ENCODE measurements around the gene VWA3B. TPM values are rescaled to one million over a fixed set of nuclear protein-coding genes. Genes with fewer than 3 reads are reported as not detected.
"Not testable (repeated sequence)": the region's sequence is repeated elsewhere in the genome, so short reads cannot be mapped to it uniquely, and the experiment has no call there.

VWA3B gene
- total RNA-seq, 1 donor from 2014 or later, result not detected

- Histone ChIP-seq H3K4me3 (ENCODE audit: low read depth, low read length) (no peak overlapping the region), H3K36me3 (ENCODE audit: control insufficient read depth, insufficient read depth, low read length) (no peaks in the 10 kb centered on the region), H3K27me3 (ENCODE audit: control insufficient read depth, insufficient read depth, low read length) (no peaks in the 10 kb centered on the region)
- DNase-seq (ENCODE audit: low read depth), result no peak
- TF ChIP-seq, protein P1, sequence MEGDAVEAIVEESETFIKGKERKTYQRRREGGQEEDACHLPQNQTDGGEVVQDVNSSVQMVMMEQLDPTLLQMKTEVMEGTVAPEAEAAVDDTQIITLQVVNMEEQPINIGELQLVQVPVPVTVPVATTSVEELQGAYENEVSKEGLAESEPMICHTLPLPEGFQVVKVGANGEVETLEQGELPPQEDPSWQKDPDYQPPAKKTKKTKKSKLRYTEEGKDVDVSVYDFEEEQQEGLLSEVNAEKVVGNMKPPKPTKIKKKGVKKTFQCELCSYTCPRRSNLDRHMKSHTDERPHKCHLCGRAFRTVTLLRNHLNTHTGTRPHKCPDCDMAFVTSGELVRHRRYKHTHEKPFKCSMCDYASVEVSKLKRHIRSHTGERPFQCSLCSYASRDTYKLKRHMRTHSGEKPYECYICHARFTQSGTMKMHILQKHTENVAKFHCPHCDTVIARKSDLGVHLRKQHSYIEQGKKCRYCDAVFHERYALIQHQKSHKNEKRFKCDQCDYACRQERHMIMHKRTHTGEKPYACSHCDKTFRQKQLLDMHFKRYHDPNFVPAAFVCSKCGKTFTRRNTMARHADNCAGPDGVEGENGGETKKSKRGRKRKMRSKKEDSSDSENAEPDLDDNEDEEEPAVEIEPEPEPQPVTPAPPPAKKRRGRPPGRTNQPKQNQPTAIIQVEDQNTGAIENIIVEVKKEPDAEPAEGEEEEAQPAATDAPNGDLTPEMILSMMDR (IDR thresholded peaks at IDR 0.05; ENCODE audit: insufficient read depth, low read length, severe bottlenecking), result no peak
- no peak for FAIRE-seq
These were observed 43.9 kb upstream of the VWA3B start for GRCh38 chr2:98043101-98043500.

GRCh38 chr2:98044730-98045129 is 42.2 kb upstream of the VWA3B start:
- not testable (repeated sequence) for FAIRE-seq; H3K27me3 ChIP-seq (ENCODE audit: control insufficient read depth, insufficient read depth, low read length); H3K4me3 ChIP-seq (ENCODE audit: low read depth, low read length); H3K36me3 ChIP-seq (ENCODE audit: control insufficient read depth, insufficient read depth, low read length); DNase-seq (ENCODE audit: low read depth)

DNA sequence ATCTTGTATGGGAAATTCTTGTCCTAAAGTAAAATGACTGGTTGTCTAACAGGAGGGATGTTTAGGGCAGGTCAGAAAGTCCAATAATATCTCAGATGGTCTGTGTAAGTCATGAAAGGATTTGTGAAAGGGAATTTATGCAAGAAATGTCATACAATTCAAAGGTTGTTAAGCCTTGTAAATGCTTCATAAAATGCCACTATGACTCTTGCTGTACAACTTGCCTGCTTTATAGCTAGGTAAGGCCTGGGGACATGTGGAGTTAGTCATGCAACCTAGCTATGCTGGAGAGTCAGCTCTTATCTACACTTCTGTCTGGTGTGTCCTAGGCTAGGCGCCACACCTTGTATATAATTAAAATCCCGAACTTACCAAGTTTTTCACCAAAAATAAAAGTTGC is 36.9 kb upstream of the VWA3B start:
- FAIRE-seq (no peak), DNase-seq (ENCODE audit: low read depth) (peak; percentile 60)
- Histone ChIP-seq H3K27me3 (ENCODE audit: control insufficient read depth, insufficient read depth, low read length) (no peaks in the 10 kb centered on the region), H3K4me3 (ENCODE audit: low read depth, low read length) (no peak overlapping the region), H3K36me3 (ENCODE audit: control insufficient read depth, insufficient read depth, low read length) (no peaks in the 10 kb centered on the region)
- TF ChIP-seq, protein P1 (IDR thresholded peaks at IDR 0.05; ENCODE audit: insufficient read depth, low read length, severe bottlenecking), result no peak

DNA sequence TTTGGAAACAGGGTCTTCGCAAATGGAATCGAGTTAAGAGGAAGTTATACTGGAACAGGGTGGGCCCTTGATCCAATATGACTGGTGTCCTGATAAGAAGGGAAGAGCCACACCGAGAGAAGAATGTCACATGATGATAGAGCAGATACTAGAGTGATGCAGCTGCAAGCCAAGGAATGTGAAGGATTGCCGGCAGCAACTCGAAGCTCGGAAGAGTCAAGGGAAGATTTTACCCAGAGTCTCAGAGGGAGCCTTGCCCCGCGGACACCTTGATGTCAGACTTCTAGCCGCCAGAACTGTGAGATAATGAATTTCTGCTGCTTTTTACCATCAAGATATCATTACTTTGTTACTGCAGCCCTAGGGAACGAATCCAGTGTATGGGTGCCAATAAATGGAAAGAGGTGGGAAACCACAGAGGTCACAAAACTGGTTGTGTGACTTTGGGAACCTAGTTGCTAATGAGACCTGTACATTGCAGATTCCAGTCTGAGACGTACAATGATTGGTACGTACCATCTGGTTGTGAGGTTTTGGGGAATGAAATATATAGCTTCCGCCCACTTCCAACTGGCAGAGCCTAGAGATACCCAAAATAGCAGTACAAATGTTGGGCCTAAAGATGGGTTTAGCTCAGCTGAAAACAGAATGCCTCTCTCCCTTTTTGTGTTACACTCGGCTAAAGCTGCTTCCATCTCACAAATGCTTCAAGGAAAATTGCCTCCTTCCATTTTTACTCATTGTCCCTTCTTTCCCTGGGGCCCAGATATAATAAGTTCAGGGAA is 28.6 kb upstream of the VWA3B start:
- DNase-seq (ENCODE audit: low read depth) (no peak), FAIRE-seq (no peak)
- TF ChIP-seq, protein P1 (IDR thresholded peaks at IDR 0.05; ENCODE audit: insufficient read depth, low read length, severe bottlenecking), result no peak
- Histone ChIP-seq H3K36me3 (ENCODE audit: control insufficient read depth, insufficient read depth, low read length) (no peaks in the 10 kb centered on the region), H3K4me3 (ENCODE audit: low read depth, low read length) (no peak overlapping the region), H3K27me3 (ENCODE audit: control insufficient read depth, insufficient read depth, low read length) (no peaks in the 10 kb centered on the region)

DNA sequence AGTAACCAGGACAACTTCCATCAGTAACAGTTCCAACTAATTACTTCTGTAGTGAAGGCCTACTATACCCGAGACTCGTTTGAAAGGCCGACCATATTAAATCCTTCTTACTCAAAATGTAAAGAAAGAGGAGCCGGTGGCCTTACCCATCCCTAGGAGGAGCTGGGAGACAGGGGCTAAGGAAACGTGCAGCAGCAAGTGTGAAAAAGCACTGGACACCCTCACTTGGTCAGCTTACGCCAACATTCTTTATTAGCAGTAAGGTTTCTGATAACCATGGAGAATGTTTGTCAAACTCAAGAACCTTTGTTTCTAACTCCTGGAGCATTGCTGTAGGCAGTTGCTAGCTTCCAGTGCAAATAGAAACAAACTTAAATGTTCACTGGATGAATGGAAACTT is 26.7 kb upstream of the VWA3B start:
- no peak overlapping the region for H3K4me3 ChIP-seq (ENCODE audit: low read depth, low read length)
- no peaks in the 10 kb centered on the region for H3K36me3 ChIP-seq (ENCODE audit: control insufficient read depth, insufficient read depth, low read length)
- DNase-seq (ENCODE audit: low read depth), result no peak
- FAIRE-seq, result no peak
- no peaks in the 10 kb centered on the region for H3K27me3 ChIP-seq (ENCODE audit: control insufficient read depth, insufficient read depth, low read length)
- TF ChIP-seq, protein P1 (IDR thresholded peaks at IDR 0.05; ENCODE audit: insufficient read depth, low read length, severe bottlenecking), result no peak

- no peak for FAIRE-seq
- TF ChIP-seq, protein P1 (IDR thresholded peaks at IDR 0.05; ENCODE audit: insufficient read depth, low read length, severe bottlenecking), result no peak
- no peak for DNase-seq (ENCODE audit: low read depth)
- no peak overlapping the region for H3K4me3 ChIP-seq (ENCODE audit: low read depth, low read length)
- H3K27me3 ChIP-seq (ENCODE audit: control insufficient read depth, insufficient read depth, low read length), result no peaks in the 10 kb centered on the region
- H3K36me3 ChIP-seq (ENCODE audit: control insufficient read depth, insufficient read depth, low read length), result no peaks in the 10 kb centered on the region
These were observed 23.6 kb upstream of the VWA3B start for GRCh38 chr2:98063291-98063854.

All from bronchial epithelial cell (primary cell).